WTC11 (cell line): Measurements from ENCODE around the gene DCHS2. TPM values are rescaled to one million over a fixed set of nuclear protein-coding genes. Genes with fewer than 3 reads are reported as not detected.

Source experiments
- ATAC-seq: fragments of 200-7000 bp; cut with Tn5 transposase; 2 replicates; pipeline ENCODE4 v1.10.0; 2021; ENCODE audit warnings: mild to moderate bottlenecking, moderate library complexity
- CTCF ChIA-PET: fragments of 300-600 bp; sonication (Branson Sonifier 250); formaldehyde crosslinking; loops from one replicate; lab custom pipeline; 2021; ENCODE audit warnings: antibody characterized with exemption; lab: Charles Lee
- POLR2A ChIA-PET: fragments of 350-600 bp; sonication (Branson Sonifier 250); formaldehyde crosslinking; loops from one replicate; lab custom pipeline; 2021; ENCODE audit warnings: antibody characterized with exemption; lab: Charles Lee
- DNase-seq: peaks from one replicate; pipeline ENCODE4 v3.0.0; 2021; ENCODE audit warnings: low spot score
- H3K27ac Mint-ChIP-seq: 2 replicates; pipeline ENCODE4 v1.8.0; 2021; ENCODE audit warnings: mixed read lengths
- H3K27me3 Mint-ChIP-seq: 2 replicates; pipeline ENCODE4 v1.8.0; 2021; ENCODE audit warnings: low read depth, mild to moderate bottlenecking, moderate library complexity, mixed read lengths
- H3K36me3 Mint-ChIP-seq: 2 replicates; pipeline ENCODE4 v1.8.0; 2021; ENCODE audit warnings: mixed read lengths
- H3K4me1 Mint-ChIP-seq: 2 replicates; pipeline ENCODE4 v1.8.0; 2022; ENCODE audit warnings: mixed read lengths
- H3K4me3 Mint-ChIP-seq: 2 replicates; pipeline ENCODE4 v1.8.0; 2021; ENCODE audit warnings: mild to moderate bottlenecking, moderate library complexity, mixed read lengths
- H3K9me3 Mint-ChIP-seq: 2 replicates; pipeline ENCODE4 v1.8.0; 2021; ENCODE audit warnings: mixed read lengths
- EMX1 ChIP-seq: fragments of 250-450 bp; sonication (Bioruptor Pico); IDR thresholded peaks from 2 replicates; pipeline ENCODE4 v1.8.0; 2021; ENCODE audit warnings: mild to moderate bottlenecking
- IRF2 ChIP-seq: sonication (generic); formaldehyde crosslinking; IDR thresholded peaks from 2 replicates; pipeline ENCODE4 v1.8.0; 2022; ENCODE audit warnings: low read depth, missing genetic modification reagents, borderline replicate concordance
- MXD4 ChIP-seq: fragments of 250-450 bp; sonication (Bioruptor Pico); IDR thresholded peaks from 2 replicates; pipeline ENCODE4 v1.8.0; 2021; ENCODE audit warnings: mild to moderate bottlenecking, moderate library complexity, borderline replicate concordance
- NFATC4 ChIP-seq: fragments of 250-450 bp; sonication (Bioruptor Pico); IDR thresholded peaks from 2 replicates; pipeline ENCODE4 v1.9.0; 2021; ENCODE audit warnings: mild to moderate bottlenecking
- NFE2L1 ChIP-seq: sonication (generic); formaldehyde crosslinking; IDR thresholded peaks from 2 replicates; pipeline ENCODE4 v1.8.1; 2023; ENCODE audit warnings: missing genetic modification reagents
- NFYB ChIP-seq: sonication (generic); formaldehyde crosslinking; conservative IDR thresholded peaks from 2 replicates; pipeline ENCODE4 v1.8.0; 2022; ENCODE audit warnings: low read depth, missing genetic modification reagents
- NR2C2 ChIP-seq: sonication (generic); formaldehyde crosslinking; IDR thresholded peaks from 2 replicates; pipeline ENCODE4 v1.8.0; 2022; ENCODE audit warnings: mild to moderate bottlenecking, missing genetic modification reagents
- SMAD3 ChIP-seq: sonication (generic); formaldehyde crosslinking; IDR thresholded peaks from 2 replicates; pipeline ENCODE4 v1.8.0; 2022; ENCODE audit warnings: missing genetic modification reagents, mild to moderate bottlenecking, borderline replicate concordance
- TEAD4 ChIP-seq: sonication (generic); formaldehyde crosslinking; IDR thresholded peaks from 2 replicates; pipeline ENCODE4 v1.8.0; 2022; ENCODE audit warnings: mild to moderate bottlenecking, missing genetic modification reagents
- ZBTB21 ChIP-seq: sonication (generic); formaldehyde crosslinking; IDR thresholded peaks from 2 replicates; pipeline ENCODE4 v1.8.1; 2023; ENCODE audit warnings: mild to moderate bottlenecking, missing genetic modification reagents, borderline replicate concordance
- total RNA-seq: library from RNA; stranded (reverse); gene quantifications from 3 replicates; pipeline ENCODE4 v1.2.3, GENCODE V29; 2021
- TF ChIP-seq, protein P1 (sequence below): sonication (generic); formaldehyde crosslinking; IDR thresholded peaks from 2 replicates; pipeline ENCODE4 v1.8.1; 2023; ENCODE audit warnings: mild to moderate bottlenecking, moderate library complexity, missing genetic modification reagents
- TF ChIP-seq, protein P2 (sequence below): sonication (generic); formaldehyde crosslinking; IDR thresholded peaks from 2 replicates; pipeline ENCODE4 v1.8.0; 2022; ENCODE audit warnings: mild to moderate bottlenecking, missing genetic modification reagents
- TF ChIP-seq, protein P3 (sequence below): sonication (generic); formaldehyde crosslinking; IDR thresholded peaks from 2 replicates; pipeline ENCODE4 v1.8.0; 2023; ENCODE audit warnings: missing genetic modification reagents, mild to moderate bottlenecking, borderline replicate concordance
- TF ChIP-seq, protein P4 (sequence below): sonication (generic); formaldehyde crosslinking; IDR thresholded peaks from 2 replicates; pipeline ENCODE4 v1.8.0; 2022; ENCODE audit warnings: missing genetic modification reagents

Gene DCHS2
- total RNA-seq, 1 experiment from 2014 or later, result 1.3 TPM

DNA sequence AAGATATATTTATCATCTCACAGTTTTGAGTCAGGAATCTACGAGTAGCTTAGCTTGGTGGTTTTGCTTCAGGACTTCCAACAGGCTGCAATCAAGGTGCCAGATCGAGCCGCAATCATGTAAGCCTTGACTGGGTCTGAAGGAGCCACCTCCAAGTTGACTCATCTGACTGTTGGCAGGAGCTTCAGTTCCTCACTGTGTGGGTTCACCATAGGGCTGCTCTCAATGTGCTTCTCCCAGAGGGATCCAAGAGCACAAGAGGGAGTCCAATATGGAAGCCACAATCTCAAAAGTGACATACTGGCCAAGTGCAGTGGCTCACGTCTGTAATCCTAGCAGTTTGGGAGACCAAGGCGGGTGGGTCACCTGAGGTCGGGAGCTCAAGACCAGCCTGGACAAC, 26.5 kb downstream of the DCHS2 start:
- Mint-ChIP-seq H3K4me1 (no peaks in the 10 kb centered on the region), H3K9me3 (no peaks in the 10 kb centered on the region), H3K27ac (no peak overlapping the region), H3K4me3 (no peak overlapping the region), H3K27me3 (no peaks in the 10 kb centered on the region), H3K36me3 (no peaks in the 10 kb centered on the region)
- POLR2A ChIA-PET, result no interaction called here
- TF ChIP-seq EMX1 (CRISPR knock-in tag) (no peak), ZBTB21 (CRISPR knock-in tag) (no peak), NFE2L1 (CRISPR knock-in tag) (no peak), NFATC4 (CRISPR knock-in tag) (no peak), NR2C2 (CRISPR knock-in tag) (no peak)
- TF ChIP-seq, protein P1, sequence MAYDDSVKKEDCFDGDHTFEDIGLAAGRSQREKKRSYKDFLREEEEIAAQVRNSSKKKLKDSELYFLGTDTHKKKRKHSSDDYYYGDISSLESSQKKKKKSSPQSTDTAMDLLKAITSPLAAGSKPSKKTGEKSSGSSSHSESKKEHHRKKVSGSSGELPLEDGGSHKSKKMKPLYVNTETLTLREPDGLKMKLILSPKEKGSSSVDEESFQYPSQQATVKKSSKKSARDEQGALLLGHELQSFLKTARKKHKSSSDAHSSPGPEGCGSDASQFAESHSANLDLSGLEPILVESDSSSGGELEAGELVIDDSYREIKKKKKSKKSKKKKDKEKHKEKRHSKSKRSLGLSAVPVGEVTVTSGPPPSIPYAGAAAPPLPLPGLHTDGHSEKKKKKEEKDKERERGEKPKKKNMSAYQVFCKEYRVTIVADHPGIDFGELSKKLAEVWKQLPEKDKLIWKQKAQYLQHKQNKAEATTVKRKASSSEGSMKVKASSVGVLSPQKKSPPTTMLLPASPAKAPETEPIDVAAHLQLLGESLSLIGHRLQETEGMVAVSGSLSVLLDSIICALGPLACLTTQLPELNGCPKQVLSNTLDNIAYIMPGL (CRISPR knock-in tag), result no peak
- TF ChIP-seq, protein P2, sequence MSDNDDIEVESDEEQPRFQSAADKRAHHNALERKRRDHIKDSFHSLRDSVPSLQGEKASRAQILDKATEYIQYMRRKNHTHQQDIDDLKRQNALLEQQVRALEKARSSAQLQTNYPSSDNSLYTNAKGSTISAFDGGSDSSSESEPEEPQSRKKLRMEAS (CRISPR knock-in tag), result no peak
- TF ChIP-seq, protein P3, sequence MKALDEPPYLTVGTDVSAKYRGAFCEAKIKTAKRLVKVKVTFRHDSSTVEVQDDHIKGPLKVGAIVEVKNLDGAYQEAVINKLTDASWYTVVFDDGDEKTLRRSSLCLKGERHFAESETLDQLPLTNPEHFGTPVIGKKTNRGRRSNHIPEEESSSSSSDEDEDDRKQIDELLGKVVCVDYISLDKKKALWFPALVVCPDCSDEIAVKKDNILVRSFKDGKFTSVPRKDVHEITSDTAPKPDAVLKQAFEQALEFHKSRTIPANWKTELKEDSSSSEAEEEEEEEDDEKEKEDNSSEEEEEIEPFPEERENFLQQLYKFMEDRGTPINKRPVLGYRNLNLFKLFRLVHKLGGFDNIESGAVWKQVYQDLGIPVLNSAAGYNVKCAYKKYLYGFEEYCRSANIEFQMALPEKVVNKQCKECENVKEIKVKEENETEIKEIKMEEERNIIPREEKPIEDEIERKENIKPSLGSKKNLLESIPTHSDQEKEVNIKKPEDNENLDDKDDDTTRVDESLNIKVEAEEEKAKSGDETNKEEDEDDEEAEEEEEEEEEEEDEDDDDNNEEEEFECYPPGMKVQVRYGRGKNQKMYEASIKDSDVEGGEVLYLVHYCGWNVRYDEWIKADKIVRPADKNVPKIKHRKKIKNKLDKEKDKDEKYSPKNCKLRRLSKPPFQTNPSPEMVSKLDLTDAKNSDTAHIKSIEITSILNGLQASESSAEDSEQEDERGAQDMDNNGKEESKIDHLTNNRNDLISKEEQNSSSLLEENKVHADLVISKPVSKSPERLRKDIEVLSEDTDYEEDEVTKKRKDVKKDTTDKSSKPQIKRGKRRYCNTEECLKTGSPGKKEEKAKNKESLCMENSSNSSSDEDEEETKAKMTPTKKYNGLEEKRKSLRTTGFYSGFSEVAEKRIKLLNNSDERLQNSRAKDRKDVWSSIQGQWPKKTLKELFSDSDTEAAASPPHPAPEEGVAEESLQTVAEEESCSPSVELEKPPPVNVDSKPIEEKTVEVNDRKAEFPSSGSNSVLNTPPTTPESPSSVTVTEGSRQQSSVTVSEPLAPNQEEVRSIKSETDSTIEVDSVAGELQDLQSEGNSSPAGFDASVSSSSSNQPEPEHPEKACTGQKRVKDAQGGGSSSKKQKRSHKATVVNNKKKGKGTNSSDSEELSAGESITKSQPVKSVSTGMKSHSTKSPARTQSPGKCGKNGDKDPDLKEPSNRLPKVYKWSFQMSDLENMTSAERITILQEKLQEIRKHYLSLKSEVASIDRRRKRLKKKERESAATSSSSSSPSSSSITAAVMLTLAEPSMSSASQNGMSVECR (CRISPR knock-in tag), result no peak
- CTCF ChIA-PET, result interaction anchor here (2.1 to 2.7 kb wide), 2 partner anchors 41 to 49 kb away, joined by 6 to 16 read pairs; no protein-coding TSS in a partner anchor
- ATAC-seq (no peak), DNase-seq (no peak)

DNA sequence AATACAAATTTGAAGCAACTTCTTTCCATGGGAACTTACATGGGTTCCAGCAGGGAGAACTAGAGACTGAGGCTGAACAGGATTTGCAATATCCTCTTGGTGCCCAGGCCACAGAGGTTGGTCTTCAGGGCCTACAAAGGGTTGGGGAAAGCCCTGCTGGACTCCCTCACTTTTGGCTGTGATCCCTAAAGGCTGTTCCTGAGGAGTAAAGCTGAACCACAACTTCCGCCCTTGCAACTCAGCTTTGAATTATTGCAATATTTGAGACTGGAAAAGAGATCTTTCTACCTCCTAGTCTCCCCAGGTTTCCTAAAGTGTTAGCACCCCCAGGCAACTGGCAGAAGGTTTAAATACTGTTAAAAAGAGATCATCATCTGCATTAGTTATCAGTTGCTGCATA, 26.9 kb downstream of the DCHS2 start:
- no peak overlapping the region for H3K27ac Mint-ChIP-seq
- no peaks in the 10 kb centered on the region for H3K36me3 Mint-ChIP-seq
- CTCF ChIA-PET, result interaction anchor here (2.7 kb wide), 1 partner anchor 49 kb away, joined by 16 read pairs; no protein-coding TSS in a partner anchor
- H3K27me3 Mint-ChIP-seq, result no peaks in the 10 kb centered on the region
- H3K9me3 Mint-ChIP-seq, result no peaks in the 10 kb centered on the region
- DNase-seq, result no peak
- TF ChIP-seq, protein P1 (CRISPR knock-in tag), result no peak
- TF ChIP-seq, all 79 proteins: peak for 0
- ATAC-seq, result no peak
- POLR2A ChIA-PET, result no interaction called here
- no peak overlapping the region for H3K4me3 Mint-ChIP-seq
- peaks cover 2% of the 10 kb centered on the region for H3K4me1 Mint-ChIP-seq

DNA sequence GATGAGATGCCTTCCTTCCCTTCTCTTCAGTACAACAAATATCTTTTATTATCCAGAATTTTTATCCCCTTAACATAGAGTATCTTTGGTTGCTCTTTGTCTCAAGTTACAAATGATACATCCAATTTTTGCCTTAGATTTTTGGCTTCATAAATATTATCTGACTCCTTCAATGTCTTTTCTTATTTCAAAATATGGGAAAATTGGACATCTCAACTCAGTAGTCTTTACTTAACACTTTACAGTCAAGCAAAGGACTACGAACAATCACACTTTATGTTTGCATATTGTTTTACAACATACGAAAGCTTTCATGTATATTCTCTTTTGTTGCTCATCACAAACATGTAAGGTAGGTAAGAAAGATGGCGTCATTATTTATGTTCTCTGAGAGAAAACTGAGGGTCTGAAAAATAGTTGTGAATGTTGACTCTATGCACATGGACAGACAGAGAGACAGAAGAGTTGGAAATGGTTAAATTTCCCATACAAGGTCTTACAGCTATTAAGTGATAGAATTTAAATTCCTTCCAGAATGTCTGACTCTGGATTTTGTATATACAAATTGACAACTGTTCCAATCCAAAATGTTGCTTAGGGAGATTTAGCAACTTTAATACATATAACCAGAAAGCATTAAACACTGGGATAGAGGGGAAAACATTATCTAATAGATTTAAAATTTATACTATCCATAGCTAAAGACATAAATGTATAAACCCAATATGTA, 29.4 kb downstream of the DCHS2 start:
- Mint-ChIP-seq H3K4me1 (peaks cover 12% of the 10 kb centered on the region), H3K27me3 (no peaks in the 10 kb centered on the region), H3K4me3 (no peak overlapping the region), H3K36me3 (no peaks in the 10 kb centered on the region), H3K9me3 (no peaks in the 10 kb centered on the region), H3K27ac (no peak overlapping the region)
- CTCF ChIA-PET, result interaction anchor here (1.0 kb wide), 1 partner anchor 44 kb away, joined by 3 read pairs; no protein-coding TSS in a partner anchor
- DNase-seq, result no peak
- ATAC-seq, result no peak
- no peak for TF ChIP-seq NFYB (CRISPR knock-in tag)
- POLR2A ChIA-PET, result no interaction called here

DNA sequence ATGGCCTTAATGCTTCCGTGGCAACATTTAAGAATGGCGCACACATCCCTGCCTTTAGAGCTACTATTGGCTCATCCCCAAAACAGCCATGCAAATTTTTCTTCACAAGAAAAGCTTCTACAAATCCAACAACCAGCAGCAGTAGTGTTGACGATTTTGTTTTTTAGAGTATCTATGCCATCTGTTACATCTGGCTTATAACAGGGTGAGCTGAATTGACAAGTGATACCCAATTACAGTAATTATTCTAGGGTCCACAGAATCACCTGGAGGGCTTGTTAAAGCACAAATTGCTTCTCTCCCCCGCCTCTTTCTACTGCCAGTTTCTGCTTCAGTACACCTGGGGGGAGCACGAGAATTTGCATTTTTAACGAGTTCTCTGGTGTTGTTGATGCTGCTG, 34.1 kb downstream of the DCHS2 start:
- H3K9me3 Mint-ChIP-seq, result 0 out of 2 replicates have a peak, but pooled peaks cover 4% of the 10 kb centered on the region
- TF ChIP-seq IRF2 (CRISPR knock-in tag) (no peak), TEAD4 (CRISPR knock-in tag) (no peak), SMAD3 (CRISPR knock-in tag) (no peak), MXD4 (CRISPR knock-in tag) (no peak)
- TF ChIP-seq, protein P4, sequence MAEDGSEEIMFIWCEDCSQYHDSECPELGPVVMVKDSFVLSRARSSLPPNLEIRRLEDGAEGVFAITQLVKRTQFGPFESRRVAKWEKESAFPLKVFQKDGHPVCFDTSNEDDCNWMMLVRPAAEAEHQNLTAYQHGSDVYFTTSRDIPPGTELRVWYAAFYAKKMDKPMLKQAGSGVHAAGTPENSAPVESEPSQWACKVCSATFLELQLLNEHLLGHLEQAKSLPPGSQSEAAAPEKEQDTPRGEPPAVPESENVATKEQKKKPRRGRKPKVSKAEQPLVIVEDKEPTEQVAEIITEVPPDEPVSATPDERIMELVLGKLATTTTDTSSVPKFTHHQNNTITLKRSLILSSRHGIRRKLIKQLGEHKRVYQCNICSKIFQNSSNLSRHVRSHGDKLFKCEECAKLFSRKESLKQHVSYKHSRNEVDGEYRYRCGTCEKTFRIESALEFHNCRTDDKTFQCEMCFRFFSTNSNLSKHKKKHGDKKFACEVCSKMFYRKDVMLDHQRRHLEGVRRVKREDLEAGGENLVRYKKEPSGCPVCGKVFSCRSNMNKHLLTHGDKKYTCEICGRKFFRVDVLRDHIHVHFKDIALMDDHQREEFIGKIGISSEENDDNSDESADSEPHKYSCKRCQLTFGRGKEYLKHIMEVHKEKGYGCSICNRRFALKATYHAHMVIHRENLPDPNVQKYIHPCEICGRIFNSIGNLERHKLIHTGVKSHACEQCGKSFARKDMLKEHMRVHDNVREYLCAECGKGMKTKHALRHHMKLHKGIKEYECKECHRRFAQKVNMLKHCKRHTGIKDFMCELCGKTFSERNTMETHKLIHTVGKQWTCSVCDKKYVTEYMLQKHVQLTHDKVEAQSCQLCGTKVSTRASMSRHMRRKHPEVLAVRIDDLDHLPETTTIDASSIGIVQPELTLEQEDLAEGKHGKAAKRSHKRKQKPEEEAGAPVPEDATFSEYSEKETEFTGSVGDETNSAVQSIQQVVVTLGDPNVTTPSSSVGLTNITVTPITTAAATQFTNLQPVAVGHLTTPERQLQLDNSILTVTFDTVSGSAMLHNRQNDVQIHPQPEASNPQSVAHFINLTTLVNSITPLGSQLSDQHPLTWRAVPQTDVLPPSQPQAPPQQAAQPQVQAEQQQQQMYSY (CRISPR knock-in tag), result no peak

More for the DNA sequence above, 34.1 kb downstream of the DCHS2 start:
- CTCF ChIA-PET, result no interaction called here
- POLR2A ChIA-PET, result no interaction called here
- Mint-ChIP-seq H3K27me3 (no peaks in the 10 kb centered on the region), H3K4me3 (no peak overlapping the region), H3K27ac (no peak overlapping the region), H3K36me3 (no peaks in the 10 kb centered on the region), H3K4me1 (peaks cover 13% of the 10 kb centered on the region)
- no peak for ATAC-seq
- no peak for DNase-seq
